ENCODE data around the gene HIVEP3.

Gene HIVEP3

DNA sequence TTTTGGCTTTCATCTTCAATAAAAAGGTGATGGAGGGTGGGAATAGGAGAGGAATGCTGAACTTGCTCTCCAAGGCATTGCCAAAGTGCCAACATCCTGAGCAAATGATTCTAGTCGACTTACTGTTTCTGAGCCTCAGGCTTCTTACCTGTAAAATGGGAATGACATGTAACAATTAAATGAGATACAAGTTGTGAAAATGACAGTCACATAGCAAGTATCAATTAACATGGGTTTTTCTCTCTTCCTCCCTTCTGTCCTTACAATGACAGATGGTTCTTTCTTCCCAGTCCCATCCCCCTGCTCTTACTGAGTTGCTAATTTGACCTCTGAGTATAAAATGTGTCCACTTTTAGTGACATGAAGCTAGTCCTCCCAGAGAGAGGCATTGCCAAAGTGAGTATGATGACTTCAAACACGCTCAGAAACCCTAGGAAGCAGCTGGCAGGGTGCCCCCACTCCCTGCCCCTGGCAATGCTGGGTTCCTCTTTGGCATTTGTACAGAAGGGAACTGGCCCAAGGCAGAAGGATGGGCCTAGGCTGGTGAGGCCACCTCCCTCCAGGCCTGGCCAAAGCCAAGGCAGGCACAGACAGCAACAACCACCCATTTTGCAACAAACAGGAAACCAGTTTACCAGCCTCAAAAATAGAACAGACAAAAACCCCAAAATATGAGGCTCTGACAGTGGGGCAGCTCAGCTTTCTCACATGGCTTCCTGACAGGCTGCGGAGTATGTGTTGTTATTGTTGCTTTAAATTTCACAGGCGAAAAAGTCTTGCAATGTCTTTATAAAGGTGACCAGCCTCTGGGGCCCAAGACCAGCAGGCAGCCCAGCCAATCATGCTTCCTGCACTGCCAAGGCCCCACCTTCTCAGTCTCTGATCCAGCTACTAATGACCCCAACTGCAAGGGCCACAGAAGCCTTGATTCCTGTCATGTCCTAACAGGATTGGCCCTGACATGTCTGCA lies 115.9 kb downstream of the HIVEP3 start:
- H3K4me3 ChIP-seq (ENCODE audit: low read length in 2 of 2) = no peak overlapping the region
- no peaks in the 10 kb centered on the region for H3K9me3 ChIP-seq (ENCODE audit: control insufficient read depth in 2 of 2, low read length in 2 of 2)
- H3K4me1 ChIP-seq (ENCODE audit: control insufficient read depth, insufficient read depth, low read length) = peaks cover 12% of the 10 kb centered on the region
- no peaks in the 10 kb centered on the region for H3K36me3 ChIP-seq (ENCODE audit: control insufficient read depth in 2 of 2, insufficient read depth in 2 of 2, low read length in 2 of 2)
- H3K9ac ChIP-seq (ENCODE audit: low read length in 2 of 2) = no peak overlapping the region
- H3K27me3 ChIP-seq (ENCODE audit: control insufficient read depth in 1 of 2, insufficient read depth in 2 of 2, low read length in 2 of 2) = no peaks in the 10 kb centered on the region
- no peak overlapping the region for H3K27ac ChIP-seq (ENCODE audit: low read length)

DNA sequence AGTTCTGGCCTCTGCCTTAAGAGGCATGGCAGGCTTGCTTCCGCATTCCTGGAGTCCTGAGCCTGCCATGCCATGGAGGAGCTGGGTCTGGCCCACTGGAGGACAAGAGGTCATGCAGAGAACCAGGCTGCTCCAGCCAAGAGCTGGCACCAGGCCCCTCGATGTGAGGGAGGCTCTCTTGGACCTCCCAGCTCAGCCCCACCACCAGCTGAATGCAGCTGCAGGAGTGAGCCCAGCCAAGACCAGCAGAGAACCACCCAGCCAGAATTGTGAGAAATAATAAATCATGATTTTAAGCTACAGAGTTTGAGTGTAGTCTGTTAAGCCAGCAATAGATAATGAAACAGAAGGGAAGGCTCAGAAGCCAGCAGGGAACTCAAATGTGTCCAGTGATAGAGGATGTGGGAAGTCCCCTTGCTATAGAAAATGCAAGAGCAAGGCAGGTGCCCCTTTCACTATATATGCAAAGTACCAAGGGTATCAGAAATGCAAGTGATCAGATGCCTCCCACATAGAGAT lies 118.4 kb downstream of the HIVEP3 start:
- no peak overlapping the region for H3K9ac ChIP-seq (ENCODE audit: low read length in 2 of 2)
- H3K9me3 ChIP-seq (ENCODE audit: control insufficient read depth in 2 of 2, low read length in 2 of 2) = no peaks in the 10 kb centered on the region
- no peaks in the 10 kb centered on the region for H3K27me3 ChIP-seq (ENCODE audit: control insufficient read depth in 1 of 2, insufficient read depth in 2 of 2, low read length in 2 of 2)
- H3K27ac ChIP-seq (ENCODE audit: low read length) = no peak overlapping the region
- H3K36me3 ChIP-seq (ENCODE audit: control insufficient read depth in 2 of 2, insufficient read depth in 2 of 2, low read length in 2 of 2) = no peaks in the 10 kb centered on the region
- H3K4me1 ChIP-seq (ENCODE audit: control insufficient read depth, insufficient read depth, low read length) = peaks cover 12% of the 10 kb centered on the region
- no peak overlapping the region for H3K4me3 ChIP-seq (ENCODE audit: low read length in 2 of 2)

DNA sequence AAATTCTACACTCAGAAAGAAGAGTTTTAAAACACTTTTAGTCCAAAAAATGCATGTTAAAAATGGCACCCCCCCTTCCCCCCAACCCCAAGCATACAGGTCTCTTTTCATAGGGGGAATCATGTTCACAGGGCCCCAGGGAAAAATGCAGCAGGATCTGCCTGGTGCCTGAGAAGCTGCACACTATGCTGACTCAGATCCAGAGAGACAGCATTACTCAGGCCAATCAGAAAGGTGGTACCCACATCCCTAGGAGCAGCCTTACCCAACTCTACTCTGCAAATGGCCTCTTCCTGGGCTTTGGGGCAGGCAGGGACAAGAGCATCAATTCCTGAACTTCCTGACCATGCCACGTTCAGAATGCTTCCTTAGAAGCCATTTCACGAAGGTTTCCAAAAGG lies 119.0 kb downstream of the HIVEP3 start:
- no peaks in the 10 kb centered on the region for H3K27me3 ChIP-seq (ENCODE audit: control insufficient read depth in 1 of 2, insufficient read depth in 2 of 2, low read length in 2 of 2)
- H3K27ac ChIP-seq (ENCODE audit: low read length) = no peak overlapping the region

DNA sequence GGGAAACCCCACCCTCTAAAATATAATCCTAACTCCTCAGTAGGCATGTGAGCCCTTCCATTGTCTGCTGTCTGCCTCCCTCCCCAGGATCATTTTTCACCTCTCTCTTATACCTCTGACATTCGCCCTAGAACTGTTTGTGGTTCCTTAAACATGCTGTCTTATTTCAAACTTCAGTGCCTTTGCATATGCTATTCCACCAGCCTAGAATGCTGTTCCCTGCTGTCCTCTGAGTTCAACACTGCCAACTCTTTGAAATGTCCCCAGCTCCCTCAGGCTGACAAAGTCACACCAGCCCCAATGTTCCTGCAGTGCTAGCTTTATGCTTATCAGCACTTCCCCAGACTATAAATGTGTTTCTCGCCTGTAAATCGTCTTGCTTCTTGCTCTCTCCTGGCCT lies 119.5 kb downstream of the HIVEP3 start:
- H3K4me1 ChIP-seq (ENCODE audit: control insufficient read depth, insufficient read depth, low read length) = peaks cover 12% of the 10 kb centered on the region
- H3K9me3 ChIP-seq (ENCODE audit: control insufficient read depth in 2 of 2, low read length in 2 of 2) = no peaks in the 10 kb centered on the region
- no peaks in the 10 kb centered on the region for H3K36me3 ChIP-seq (ENCODE audit: control insufficient read depth in 2 of 2, insufficient read depth in 2 of 2, low read length in 2 of 2)

More for the DNA sequence above, 119.0 kb downstream of the HIVEP3 start:
- Histone ChIP-seq H3K4me1 (ENCODE audit: control insufficient read depth, insufficient read depth, low read length) (peaks cover 12% of the 10 kb centered on the region), H3K9ac (ENCODE audit: low read length in 2 of 2) (no peak overlapping the region), H3K9me3 (ENCODE audit: control insufficient read depth in 2 of 2, low read length in 2 of 2) (no peaks in the 10 kb centered on the region), H3K4me3 (ENCODE audit: low read length in 2 of 2) (no peak overlapping the region), H3K36me3 (ENCODE audit: control insufficient read depth in 2 of 2, insufficient read depth in 2 of 2, low read length in 2 of 2) (no peaks in the 10 kb centered on the region)

DNA sequence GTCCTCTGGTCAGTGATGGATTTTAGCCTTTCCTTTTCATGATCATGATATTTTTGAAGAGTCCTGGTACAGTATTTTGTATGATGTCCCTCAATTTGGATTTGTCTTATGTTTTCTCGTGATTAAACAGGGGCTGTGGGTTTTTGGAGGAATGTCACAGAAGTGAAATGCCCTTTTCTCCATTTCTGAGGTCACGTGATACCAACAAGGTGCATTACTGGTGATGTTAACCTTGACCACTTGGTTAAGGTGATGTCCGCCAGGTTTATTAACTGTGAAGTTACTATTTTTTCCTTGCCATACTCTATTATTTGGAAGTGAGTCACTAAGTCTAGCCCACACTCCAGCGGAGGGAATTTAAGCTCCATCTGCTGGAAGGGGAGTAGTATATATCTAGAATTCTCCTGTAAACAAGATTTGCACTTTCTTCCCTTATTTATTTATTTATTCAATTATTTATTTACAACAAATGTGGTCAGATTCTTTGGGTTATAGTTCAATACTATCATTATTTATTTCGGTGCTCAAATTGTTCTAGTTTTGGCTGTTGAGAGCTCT lies 123.4 kb downstream of the HIVEP3 start:
- Histone ChIP-seq H3K9ac (ENCODE audit: low read length in 2 of 2) (no peak overlapping the region), H3K4me1 (ENCODE audit: control insufficient read depth, insufficient read depth, low read length) (no peaks in the 10 kb centered on the region), H3K27ac (ENCODE audit: low read length) (no peak overlapping the region), H3K4me3 (ENCODE audit: low read length in 2 of 2) (no peak overlapping the region), H3K36me3 (ENCODE audit: control insufficient read depth in 2 of 2, insufficient read depth in 2 of 2, low read length in 2 of 2) (no peaks in the 10 kb centered on the region), H3K27me3 (ENCODE audit: control insufficient read depth in 1 of 2, insufficient read depth in 2 of 2, low read length in 2 of 2) (no peaks in the 10 kb centered on the region), H3K9me3 (ENCODE audit: control insufficient read depth in 2 of 2, low read length in 2 of 2) (no peaks in the 10 kb centered on the region)

More for the DNA sequence above, 119.5 kb downstream of the HIVEP3 start:
- Histone ChIP-seq H3K9ac (ENCODE audit: low read length in 2 of 2) (no peak overlapping the region), H3K4me3 (ENCODE audit: low read length in 2 of 2) (no peak overlapping the region), H3K27me3 (ENCODE audit: control insufficient read depth in 1 of 2, insufficient read depth in 2 of 2, low read length in 2 of 2) (no peaks in the 10 kb centered on the region), H3K27ac (ENCODE audit: low read length) (no peak overlapping the region)

DNA sequence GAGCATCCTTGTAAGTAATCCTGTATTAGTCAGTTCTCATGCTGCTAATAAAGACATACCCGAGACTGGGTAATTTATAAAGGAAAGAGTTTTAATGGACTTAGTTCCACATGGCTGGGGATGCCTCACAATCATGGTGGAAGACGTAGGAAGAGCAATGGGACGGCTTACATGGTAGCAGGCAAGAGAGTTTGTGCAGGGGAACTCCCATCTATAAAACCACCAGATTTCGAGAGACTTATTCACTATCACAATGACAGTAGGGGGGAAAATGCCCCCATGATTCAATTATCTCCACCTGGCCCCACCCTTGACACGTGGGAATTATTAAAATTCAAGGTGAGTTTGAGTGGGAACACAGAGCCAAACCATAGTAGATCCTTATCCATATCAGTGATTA lies 124.7 kb downstream of the HIVEP3 start:
- H3K9ac ChIP-seq (ENCODE audit: low read length in 2 of 2) = no peak overlapping the region
- H3K27ac ChIP-seq (ENCODE audit: low read length) = no peak overlapping the region
- no peaks in the 10 kb centered on the region for H3K27me3 ChIP-seq (ENCODE audit: control insufficient read depth in 1 of 2, insufficient read depth in 2 of 2, low read length in 2 of 2)
- no peaks in the 10 kb centered on the region for H3K9me3 ChIP-seq (ENCODE audit: control insufficient read depth in 2 of 2, low read length in 2 of 2)
- no peaks in the 10 kb centered on the region for H3K4me1 ChIP-seq (ENCODE audit: control insufficient read depth, insufficient read depth, low read length)
- no peak overlapping the region for H3K4me3 ChIP-seq (ENCODE audit: low read length in 2 of 2)
- no peaks in the 10 kb centered on the region for H3K36me3 ChIP-seq (ENCODE audit: control insufficient read depth in 2 of 2, insufficient read depth in 2 of 2, low read length in 2 of 2)

DNA sequence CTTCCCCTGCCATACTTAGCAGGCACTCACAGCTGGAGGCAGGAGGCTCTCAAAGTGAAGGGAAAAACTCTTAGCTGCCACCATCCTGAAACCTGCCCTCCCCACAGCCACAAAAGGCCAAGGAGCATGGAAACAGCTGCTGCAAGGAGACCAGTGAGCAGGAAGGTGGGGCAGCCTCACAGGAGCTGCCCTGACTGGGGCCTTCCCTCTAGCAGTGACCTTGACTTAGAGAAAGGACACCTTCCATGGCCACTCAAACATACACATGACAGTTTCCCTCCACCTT lies 126.3 kb downstream of the HIVEP3 start:
- Histone ChIP-seq H3K36me3 (ENCODE audit: control insufficient read depth in 2 of 2, insufficient read depth in 2 of 2, low read length in 2 of 2) (no peaks in the 10 kb centered on the region), H3K4me3 (ENCODE audit: low read length in 2 of 2) (no peak overlapping the region), H3K27me3 (ENCODE audit: control insufficient read depth in 1 of 2, insufficient read depth in 2 of 2, low read length in 2 of 2) (no peaks in the 10 kb centered on the region), H3K9ac (ENCODE audit: low read length in 2 of 2) (no peak overlapping the region), H3K27ac (ENCODE audit: low read length) (no peak overlapping the region), H3K9me3 (ENCODE audit: control insufficient read depth in 2 of 2, low read length in 2 of 2) (no peaks in the 10 kb centered on the region), H3K4me1 (ENCODE audit: control insufficient read depth, insufficient read depth, low read length) (no peaks in the 10 kb centered on the region)

DNA sequence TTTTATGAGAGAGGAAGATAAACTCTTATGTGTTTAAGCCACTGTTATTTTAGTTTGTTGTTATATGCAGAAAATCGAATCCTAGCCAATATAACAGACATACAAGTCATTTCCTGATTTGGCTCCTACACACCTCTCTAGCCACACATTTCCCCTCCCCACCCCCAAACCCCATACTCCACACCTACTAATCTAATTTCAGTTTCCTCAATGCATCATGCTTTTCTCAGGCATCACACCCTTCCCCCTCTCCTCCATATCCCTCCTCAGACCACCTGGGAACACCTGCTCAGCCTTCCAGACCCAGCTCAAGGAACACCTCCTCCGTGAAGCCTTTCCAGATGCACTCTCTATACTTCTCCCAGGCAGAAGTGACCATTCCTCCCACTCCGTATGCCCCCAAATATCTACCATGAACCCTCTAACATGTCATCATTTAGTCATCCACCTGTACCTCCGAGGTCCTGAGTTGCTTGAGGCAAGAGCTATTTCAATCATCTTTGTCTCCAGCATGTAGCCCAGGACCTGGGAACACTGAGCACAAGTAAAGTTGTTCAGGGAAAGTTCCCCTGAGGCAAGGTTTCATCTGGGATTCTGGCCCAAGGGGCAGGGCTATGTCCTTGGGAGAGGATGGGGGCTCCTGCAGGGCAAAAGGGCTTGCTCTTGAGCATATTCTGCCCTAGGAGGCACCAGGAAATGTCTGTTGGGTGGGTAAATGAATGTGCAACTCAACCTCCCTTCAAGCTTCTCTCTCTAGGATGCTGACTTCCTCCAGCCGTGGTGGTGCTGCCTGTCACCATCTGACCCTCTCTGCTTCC lies 126.8 kb downstream of the HIVEP3 start:
- Histone ChIP-seq H3K27ac (ENCODE audit: low read length) (no peak overlapping the region), H3K36me3 (ENCODE audit: control insufficient read depth in 2 of 2, insufficient read depth in 2 of 2, low read length in 2 of 2) (no peaks in the 10 kb centered on the region), H3K4me3 (ENCODE audit: low read length in 2 of 2) (no peak overlapping the region), H3K9me3 (ENCODE audit: control insufficient read depth in 2 of 2, low read length in 2 of 2) (no peaks in the 10 kb centered on the region), H3K4me1 (ENCODE audit: control insufficient read depth, insufficient read depth, low read length) (no peaks in the 10 kb centered on the region), H3K9ac (ENCODE audit: low read length in 2 of 2) (no peak overlapping the region), H3K27me3 (ENCODE audit: control insufficient read depth in 1 of 2, insufficient read depth in 2 of 2, low read length in 2 of 2) (no peaks in the 10 kb centered on the region)

DNA sequence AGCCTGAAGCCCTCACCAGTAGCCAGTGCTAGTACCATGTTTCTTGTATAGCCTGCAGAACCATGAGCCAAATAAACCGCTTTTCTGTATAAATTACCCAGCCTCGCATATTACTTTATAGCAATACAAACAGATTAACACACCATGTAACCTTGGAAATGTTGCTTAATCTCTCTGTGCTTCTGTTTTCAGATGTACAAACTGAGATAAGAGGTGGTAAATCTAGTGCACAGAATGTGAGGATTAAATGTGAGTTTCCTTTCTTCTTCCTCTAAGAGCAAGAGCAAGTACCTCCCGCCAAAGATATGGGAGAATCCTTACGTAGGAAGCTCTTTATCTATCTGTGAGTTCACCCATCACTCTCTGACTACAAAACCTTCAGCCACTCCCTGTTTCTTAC lies 128.4 kb downstream of the HIVEP3 start:
- Histone ChIP-seq H3K9ac (ENCODE audit: low read length in 2 of 2) (no peak overlapping the region), H3K27me3 (ENCODE audit: control insufficient read depth in 1 of 2, insufficient read depth in 2 of 2, low read length in 2 of 2) (no peaks in the 10 kb centered on the region), H3K27ac (ENCODE audit: low read length) (no peak overlapping the region), H3K4me3 (ENCODE audit: low read length in 2 of 2) (no peak overlapping the region), H3K4me1 (ENCODE audit: control insufficient read depth, insufficient read depth, low read length) (no peaks in the 10 kb centered on the region), H3K36me3 (ENCODE audit: control insufficient read depth in 2 of 2, insufficient read depth in 2 of 2, low read length in 2 of 2) (no peaks in the 10 kb centered on the region), H3K9me3 (ENCODE audit: control insufficient read depth in 2 of 2, low read length in 2 of 2) (no peaks in the 10 kb centered on the region)

DNA sequence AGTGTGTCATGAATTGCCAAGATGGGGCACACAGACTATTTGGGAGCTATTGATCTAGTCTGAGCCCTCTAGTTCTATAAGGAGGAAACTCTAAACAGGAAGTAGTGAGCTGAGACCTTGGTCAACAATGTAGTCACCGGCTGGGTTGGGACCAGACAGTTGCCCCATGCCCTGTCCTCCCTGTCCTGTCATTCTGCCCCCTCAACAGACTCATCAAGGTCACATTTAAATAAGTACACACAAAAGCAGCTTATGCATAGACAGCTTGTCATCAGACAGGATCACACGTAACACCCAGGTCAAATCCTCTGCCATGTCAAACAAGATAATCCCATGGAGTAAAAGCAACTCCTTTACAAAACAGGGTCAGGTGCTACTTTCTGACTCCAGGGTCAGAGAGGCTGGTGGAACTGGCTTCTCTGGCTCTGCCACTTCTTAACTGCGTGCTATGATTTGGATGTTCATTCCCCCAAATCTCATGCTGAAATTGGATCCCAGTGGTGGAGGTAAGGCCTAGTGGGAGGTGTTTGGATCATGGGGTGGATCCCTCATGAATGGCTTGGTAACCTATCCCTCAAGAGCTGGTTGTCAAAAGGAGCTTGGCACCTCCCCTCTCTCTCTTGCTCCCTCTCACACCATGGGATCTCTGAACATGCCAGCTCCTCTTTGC lies 128.9 kb downstream of the HIVEP3 start:
- Histone ChIP-seq H3K4me1 (ENCODE audit: control insufficient read depth, insufficient read depth, low read length) (no peaks in the 10 kb centered on the region), H3K36me3 (ENCODE audit: control insufficient read depth in 2 of 2, insufficient read depth in 2 of 2, low read length in 2 of 2) (no peaks in the 10 kb centered on the region), H3K4me3 (ENCODE audit: low read length in 2 of 2) (no peak overlapping the region), H3K9me3 (ENCODE audit: control insufficient read depth in 2 of 2, low read length in 2 of 2) (no peaks in the 10 kb centered on the region), H3K27ac (ENCODE audit: low read length) (no peak overlapping the region), H3K9ac (ENCODE audit: low read length in 2 of 2) (no peak overlapping the region), H3K27me3 (ENCODE audit: control insufficient read depth in 1 of 2, insufficient read depth in 2 of 2, low read length in 2 of 2) (no peaks in the 10 kb centered on the region)

Data from stomach smooth muscle (tissue), 2 donors.